NCI-H510A (cell line): ENCODE data around the gene RUNDC3A.

Experiments
- DNase-seq: peaks from one replicate; lab custom pipeline; 2025; lab: John Stamatoyannopoulos, UW

The RUNDC3A gene

GRCh38 chr17:44283344-44284023 is 24.9 kb upstream of the RUNDC3A start:
- DNase-seq = no peak

- DNase-seq = no peak
Measured at GRCh38 chr17:44284024-44284400, 24.4 kb upstream of the RUNDC3A start.

DNA sequence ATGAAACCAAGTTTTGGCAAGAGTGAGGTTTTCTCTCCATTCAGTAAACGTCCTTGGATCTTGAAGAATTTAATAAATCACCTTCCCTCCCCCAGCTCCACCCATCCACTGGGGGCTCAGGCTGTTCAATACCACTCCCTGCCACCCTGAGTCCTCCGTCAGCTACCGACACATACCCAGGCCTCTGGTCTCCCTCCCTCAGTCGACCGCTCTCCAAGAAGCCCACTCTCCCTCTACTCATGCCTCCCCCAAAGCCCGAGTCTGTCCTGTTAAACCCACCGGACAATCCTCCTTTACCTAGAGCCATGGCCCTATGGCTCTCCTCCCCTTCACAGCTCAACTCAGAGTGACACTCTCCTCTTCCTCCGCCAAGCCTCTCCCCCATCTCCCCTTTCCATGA is 20.8 kb upstream of the RUNDC3A start:
- no peak for DNase-seq

GRCh38 chr17:44293509-44294226 is 14.7 kb upstream of the RUNDC3A start:
- no peak for DNase-seq

GRCh38 chr17:44297975-44298374 is 10.4 kb upstream of the RUNDC3A start:
- DNase-seq = no peak

- no peak for DNase-seq
Measured at GRCh38 chr17:44304651-44305050, 3.8 kb upstream of the RUNDC3A start.

DNA sequence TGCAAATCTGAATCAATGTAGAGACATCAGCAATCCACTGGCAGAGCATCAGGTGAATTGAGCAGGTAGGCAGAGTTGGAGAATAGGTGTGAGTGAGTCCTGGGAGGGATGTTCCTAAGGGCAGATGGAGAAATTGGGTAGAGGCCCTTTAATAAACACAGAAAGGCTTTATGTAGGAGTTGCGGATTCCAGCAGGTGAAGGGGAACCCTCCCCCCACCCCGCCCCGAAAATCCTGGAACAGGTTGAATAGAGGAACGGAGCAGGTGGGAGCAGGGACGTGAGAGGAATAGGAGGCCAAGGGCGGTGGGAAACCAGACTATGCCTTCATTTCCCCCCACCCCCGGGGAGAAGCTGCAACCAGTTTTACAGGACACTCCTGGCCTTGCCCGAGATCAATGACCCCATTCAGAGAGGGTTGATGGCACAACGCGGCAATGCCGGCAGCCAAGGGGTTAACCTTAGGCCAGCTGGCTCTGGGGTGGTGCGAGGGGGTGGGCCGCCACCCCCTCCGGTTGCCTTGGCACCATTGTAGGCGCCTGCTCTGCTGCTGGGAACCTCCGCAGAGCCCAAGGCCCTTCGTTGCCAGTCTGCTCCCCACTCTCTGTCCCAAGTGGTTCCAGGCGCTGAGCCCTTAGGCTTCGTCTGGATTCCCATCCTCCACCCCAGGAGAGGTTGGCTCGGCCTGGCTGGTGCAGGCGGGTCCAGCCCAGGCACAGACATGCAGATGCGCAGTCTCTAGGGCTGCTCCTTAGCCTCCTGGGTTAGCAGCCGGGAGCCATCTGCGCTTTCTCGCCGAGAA is 814 bp upstream of the RUNDC3A start:
- DNase-seq = peak; percentile 60

DNA sequence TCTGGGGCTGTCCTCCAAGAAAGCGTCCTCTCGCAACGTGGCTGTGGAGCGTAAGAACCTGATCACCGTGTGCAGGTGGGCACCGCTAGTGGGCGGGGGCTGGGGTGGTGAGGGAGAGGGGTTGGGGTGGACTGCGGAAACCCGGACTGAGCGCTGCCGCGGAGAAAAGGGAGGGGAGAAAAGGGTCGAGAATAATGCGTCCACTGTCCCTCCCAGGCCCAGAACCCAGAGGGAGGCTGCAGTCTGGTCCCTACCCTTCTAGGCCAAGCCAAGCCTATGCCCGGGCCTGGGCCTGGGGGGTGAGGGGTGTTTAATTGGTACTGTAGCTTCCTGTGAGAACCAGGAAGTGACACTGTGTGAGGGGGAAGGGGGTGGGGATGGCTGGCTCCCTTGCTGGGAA is 464 bp downstream of the RUNDC3A start:
- no peak for DNase-seq

DNA sequence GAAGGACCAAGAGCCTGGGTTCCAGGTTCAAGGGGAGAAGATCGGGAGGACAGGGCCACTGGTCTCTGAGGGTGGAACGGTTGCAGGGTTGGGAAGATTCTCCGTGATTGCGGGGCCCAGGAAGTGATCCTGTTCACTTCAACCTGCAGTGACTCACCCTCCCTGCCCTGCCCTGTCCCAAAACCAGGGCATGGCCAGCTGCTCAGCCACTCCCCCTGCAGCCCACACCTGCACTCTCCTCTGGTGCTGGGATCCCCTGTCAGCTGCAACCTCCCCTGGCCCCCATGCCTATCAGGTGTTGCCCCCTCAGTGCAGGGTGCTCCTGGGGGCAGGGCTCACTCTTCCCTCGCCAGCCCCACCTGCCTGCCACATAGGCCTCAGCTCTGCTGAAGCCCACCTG is 1.1 kb downstream of the RUNDC3A start:
- no peak for DNase-seq

- DNase-seq = no peak
Measured at GRCh38 chr17:44310188-44310587, 1.8 kb downstream of the RUNDC3A start.

GRCh38 chr17:44310609-44311376 is 2.4 kb downstream of the RUNDC3A start:
- no peak for DNase-seq

DNA sequence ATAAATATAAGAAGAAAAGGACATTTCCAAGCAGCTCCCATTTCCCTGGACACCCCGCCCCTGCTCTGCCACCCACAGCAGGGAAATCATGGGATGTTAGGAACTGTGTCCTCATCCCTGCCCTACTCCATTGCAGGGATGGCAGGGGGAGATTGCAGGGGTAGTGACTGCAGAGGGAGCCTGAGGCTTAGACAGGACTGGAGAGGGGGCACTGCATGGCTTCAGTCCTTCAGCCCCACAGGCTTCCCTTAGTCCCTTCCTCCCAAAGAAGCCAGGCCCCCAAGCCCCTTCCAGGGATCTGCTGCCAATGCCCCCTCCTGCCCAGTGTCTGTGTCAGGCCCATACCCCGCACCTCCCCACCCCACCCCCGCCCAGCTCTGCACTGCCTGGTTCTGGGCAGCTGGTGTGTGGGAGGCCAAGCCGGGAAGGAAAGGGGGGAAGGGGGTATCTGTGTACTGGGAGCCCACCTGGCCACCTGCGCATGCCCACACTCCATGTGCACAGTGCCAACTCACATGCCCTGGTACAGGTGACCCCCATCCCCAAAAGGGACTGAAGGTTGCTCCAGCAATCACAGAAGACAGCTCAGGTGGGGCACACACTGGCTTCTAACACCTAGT is 3.3 kb downstream of the RUNDC3A start:
- DNase-seq = no peak

GRCh38 chr17:44312396-44313104 is 4.1 kb downstream of the RUNDC3A start:
- DNase-seq = no peak

GRCh38 chr17:44314031-44314430 is 5.6 kb downstream of the RUNDC3A start:
- DNase-seq = no peak

DNA sequence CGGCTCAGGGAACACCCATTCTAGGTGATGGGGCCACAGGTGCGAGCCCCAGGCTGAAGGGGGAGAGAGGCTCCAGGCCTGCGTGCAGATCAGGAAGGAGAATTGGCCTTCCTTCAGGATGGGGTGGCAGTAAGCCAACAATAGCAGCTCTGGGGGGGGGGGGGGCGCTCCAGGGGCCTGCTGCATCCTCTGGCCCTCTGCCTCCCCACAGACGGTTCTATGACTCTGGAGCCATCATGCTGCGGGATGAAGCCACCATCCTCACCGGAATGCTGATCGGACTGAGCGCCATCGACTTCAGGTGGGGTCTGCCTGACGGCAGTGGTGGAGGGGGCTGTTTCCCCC is 6.1 kb downstream of the RUNDC3A start:
- DNase-seq = no peak

DNA sequence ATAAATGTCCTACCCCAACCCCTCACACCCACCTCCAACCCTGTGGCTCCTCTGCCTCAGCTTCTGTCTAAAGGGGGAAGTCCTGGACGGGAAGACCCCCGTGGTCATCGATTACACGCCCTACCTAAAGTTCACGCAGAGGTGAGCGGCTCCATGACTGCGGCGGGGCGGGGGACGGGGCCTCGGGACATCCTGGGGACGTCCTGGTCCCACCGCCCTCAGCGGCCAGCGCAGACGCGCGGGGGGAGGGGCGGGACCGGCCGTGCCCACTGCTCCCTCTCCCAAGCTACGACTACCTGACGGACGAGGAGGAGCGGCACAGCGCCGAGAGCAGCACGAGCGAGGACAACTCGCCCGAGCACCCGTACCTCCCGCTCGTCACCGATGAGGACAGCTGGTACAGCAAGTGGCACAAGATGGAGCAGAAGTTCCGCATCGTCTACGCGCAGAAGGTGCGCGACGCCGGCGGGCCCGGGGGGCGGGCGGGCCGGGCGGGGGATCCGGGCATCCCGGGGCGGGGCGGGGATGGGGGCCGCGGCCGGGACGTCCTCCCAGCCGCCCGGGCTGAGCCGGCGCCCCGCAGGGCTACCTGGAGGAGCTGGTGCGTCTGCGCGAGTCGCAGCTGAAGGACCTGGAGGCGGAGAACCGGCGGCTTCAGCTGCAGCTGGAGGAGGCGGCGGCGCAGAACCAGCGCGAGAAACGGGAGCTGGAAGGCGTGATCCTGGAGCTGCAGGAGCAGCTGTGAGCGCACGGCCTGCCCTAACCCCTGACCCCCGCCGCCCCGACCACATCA is 6.7 kb downstream of the RUNDC3A start:
- peak; percentile 61 for DNase-seq

DNA sequence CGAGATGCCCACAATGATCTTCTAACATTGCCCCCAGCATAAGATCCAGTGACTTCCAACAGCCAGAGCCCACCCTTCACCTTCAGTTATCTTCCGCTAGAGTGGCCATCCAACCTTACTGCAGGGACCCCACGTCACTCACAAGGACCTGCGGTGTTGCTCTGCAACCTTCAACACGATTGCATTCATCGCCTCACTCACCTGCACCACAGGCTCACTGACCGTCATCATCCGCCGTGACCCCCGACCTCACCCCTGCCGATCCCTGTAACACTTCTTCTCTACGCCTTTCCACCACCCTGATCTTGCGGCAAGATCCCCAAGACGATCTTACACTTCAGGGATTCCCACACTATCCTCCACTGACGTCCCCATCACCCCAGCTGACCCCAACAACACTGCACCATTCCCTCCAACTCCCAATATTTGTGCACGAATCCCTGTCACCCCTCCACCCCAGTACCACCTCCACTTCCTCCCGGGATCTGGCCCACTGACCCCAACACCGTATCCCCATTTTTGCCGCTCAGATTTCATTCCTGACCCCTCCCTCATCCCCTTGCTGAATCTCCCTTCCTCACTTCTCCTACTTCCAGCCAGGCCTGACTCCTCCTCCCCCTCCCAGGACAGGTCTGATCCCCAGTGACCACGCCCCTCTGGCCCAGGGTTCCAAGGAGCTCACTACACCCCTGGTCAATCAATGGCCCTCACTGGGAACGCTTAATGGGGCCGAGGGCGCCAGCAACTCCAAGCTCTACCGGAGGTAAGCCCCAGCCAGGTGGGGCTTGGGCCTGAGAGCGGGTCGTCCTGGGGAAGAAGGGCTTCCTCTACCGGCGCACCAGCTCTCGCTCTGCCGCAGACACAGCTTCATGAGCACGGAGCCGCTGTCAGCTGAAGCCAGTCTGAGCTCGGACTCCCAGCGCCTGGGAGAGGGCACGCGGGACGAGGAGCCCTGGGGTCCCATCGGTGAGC is 7.6 kb downstream of the RUNDC3A start:
- no peak for DNase-seq

DNA sequence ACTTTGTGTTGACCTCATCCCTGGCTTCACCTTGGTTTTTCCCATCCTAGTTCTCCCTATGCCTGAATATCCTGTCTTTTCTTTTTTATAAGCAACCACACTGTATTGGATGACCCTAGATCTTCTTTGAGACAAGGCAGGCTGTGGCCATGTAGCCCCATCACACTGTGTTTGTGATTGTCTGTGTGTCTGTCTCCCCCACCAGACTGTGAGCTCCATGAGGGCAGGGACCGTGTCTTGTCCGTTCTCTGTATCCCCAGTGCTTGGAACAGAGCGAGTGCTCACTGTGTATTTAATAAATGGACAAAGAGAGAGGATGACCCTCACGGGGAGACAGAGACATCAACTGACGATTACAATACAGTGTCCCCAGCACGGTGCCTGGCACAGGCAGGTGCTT is 9.1 kb downstream of the RUNDC3A start:
- no peak for DNase-seq
